ENCODE measurements around the gene NET1. TPM values are rescaled to one million over a fixed set of nuclear protein-coding genes. Genes with fewer than 3 reads are reported as not detected.

The NET1 gene
- total RNA-seq, 1 experiment from 2014 or later, result 154 TPM

GRCh38 chr10:5393529-5393928 lies 18.8 kb upstream of the NET1 start:
- CTCF ChIA-PET, result interaction anchor here (0.6 kb wide), 1 partner anchor 35 kb away, joined by 7 read pairs; no protein-coding TSS in a partner anchor
- H3K27ac Mint-ChIP-seq (ENCODE audit: unreplicated experiment), result no peak overlapping the region
- BruUV-seq (replicated peaks), result no TSS peak
- H3K27me3 Mint-ChIP-seq (ENCODE audit: unreplicated experiment), result no peaks in the 10 kb centered on the region
- no peak overlapping the region for H3K4me3 Mint-ChIP-seq (ENCODE audit: low read depth, unreplicated experiment)
- intact Hi-C loops (cut with micrococcal nuclease; ENCODE audit: unreplicated experiment), result no loop called here
- H3K4me1 Mint-ChIP-seq (ENCODE audit: low read depth, unreplicated experiment), result no peaks in the 10 kb centered on the region
- no peak for DNase-seq
- H3K9me3 Mint-ChIP-seq (ENCODE audit: low read depth, unreplicated experiment), result peaks cover 19% of the 10 kb centered on the region
- TF ChIP-seq CTCF (IDR thresholded peaks at IDR 0.05; ENCODE audit: unreplicated experiment), result no peak
- H3K36me3 Mint-ChIP-seq (ENCODE audit: insufficient read depth, unreplicated experiment), result no peaks in the 10 kb centered on the region

- intact Hi-C loops (cut with micrococcal nuclease; ENCODE audit: unreplicated experiment), result no loop called here
- Mint-ChIP-seq H3K27me3 (ENCODE audit: unreplicated experiment) (no peaks in the 10 kb centered on the region), H3K9me3 (ENCODE audit: low read depth, unreplicated experiment) (peaks cover 15% of the 10 kb centered on the region), H3K4me3 (ENCODE audit: low read depth, unreplicated experiment) (no peak overlapping the region), H3K27ac (ENCODE audit: unreplicated experiment) (no peak overlapping the region), H3K4me1 (ENCODE audit: low read depth, unreplicated experiment) (no peaks in the 10 kb centered on the region), H3K36me3 (ENCODE audit: insufficient read depth, unreplicated experiment) (no peaks in the 10 kb centered on the region)
- no peak for DNase-seq
- BruUV-seq (replicated peaks), result no TSS peak
- TF ChIP-seq CTCF (IDR thresholded peaks at IDR 0.05; ENCODE audit: unreplicated experiment), result no peak
- CTCF ChIA-PET, result no interaction called here
These were observed 17.2 kb upstream of the NET1 start for GRCh38 chr10:5395168-5395567.

GRCh38 chr10:5396556-5397300 lies 15.6 kb upstream of the NET1 start:
- intact Hi-C loops (cut with micrococcal nuclease; ENCODE audit: unreplicated experiment), result no loop called here
- CTCF ChIA-PET, result no interaction called here
- no peak overlapping the region for H3K4me3 Mint-ChIP-seq (ENCODE audit: low read depth, unreplicated experiment)

GRCh38 chr10:5399332-5399731 lies 13.0 kb upstream of the NET1 start:
- BruUV-seq (replicated peaks), result no TSS peak
- H3K36me3 Mint-ChIP-seq (ENCODE audit: insufficient read depth, unreplicated experiment), result no peaks in the 10 kb centered on the region
- DNase-seq, result no peak
- CTCF ChIA-PET, result no interaction called here
- no peaks in the 10 kb centered on the region for H3K9me3 Mint-ChIP-seq (ENCODE audit: low read depth, unreplicated experiment)
- no peaks in the 10 kb centered on the region for H3K4me1 Mint-ChIP-seq (ENCODE audit: low read depth, unreplicated experiment)
- H3K4me3 Mint-ChIP-seq (ENCODE audit: low read depth, unreplicated experiment), result no peak overlapping the region
- no peaks in the 10 kb centered on the region for H3K27me3 Mint-ChIP-seq (ENCODE audit: unreplicated experiment)
- no peak overlapping the region for H3K27ac Mint-ChIP-seq (ENCODE audit: unreplicated experiment)
- intact Hi-C loops (cut with micrococcal nuclease; ENCODE audit: unreplicated experiment), result no loop called here
- TF ChIP-seq CTCF (IDR thresholded peaks at IDR 0.05; ENCODE audit: unreplicated experiment), result no peak

More at GRCh38 chr10:5396556-5397300, 15.6 kb upstream of the NET1 start:
- no peak overlapping the region for H3K27ac Mint-ChIP-seq (ENCODE audit: unreplicated experiment)
- TF ChIP-seq CTCF (IDR thresholded peaks at IDR 0.05; ENCODE audit: unreplicated experiment), result no peak
- no peaks in the 10 kb centered on the region for H3K36me3 Mint-ChIP-seq (ENCODE audit: insufficient read depth, unreplicated experiment)
- DNase-seq, result no peak
- H3K4me1 Mint-ChIP-seq (ENCODE audit: low read depth, unreplicated experiment), result no peaks in the 10 kb centered on the region
- BruUV-seq (replicated peaks), result no TSS peak
- H3K27me3 Mint-ChIP-seq (ENCODE audit: unreplicated experiment), result no peaks in the 10 kb centered on the region
- peaks cover 7% of the 10 kb centered on the region for H3K9me3 Mint-ChIP-seq (ENCODE audit: low read depth, unreplicated experiment)

Data from Calu3 (cell line).